ENCODE results near the gene ID3.

Gene ID3

GRCh38 chr1:23556635-23557470 lies 2.4 kb downstream of the ID3 start (continued):
- TF ChIP-seq ZNF350 (tag by site-specific recombination; IDR thresholded peaks at IDR 0.05) (no peak), REPIN1 (tag by site-specific recombination; IDR thresholded peaks at IDR 0.05; ENCODE audit: low read depth) (no peak), ZNF121 (tag by site-specific recombination; IDR thresholded peaks at IDR 0.05) (peak; percentile 56; the same call in 1 of the 2 replicates), ZNF223 (tag by site-specific recombination; IDR thresholded peaks at IDR 0.05) (no peak), AEBP2 (tag by site-specific recombination; IDR thresholded peaks at IDR 0.05; ENCODE audit: borderline replicate concordance) (no peak), BCL11B (tag by site-specific recombination; IDR thresholded peaks at IDR 0.05; ENCODE audit: low read depth) (peak; percentile 39; the same call in 1 of the 2 replicates), ZNF629 (tag by site-specific recombination; IDR thresholded peaks at IDR 0.05) (peak; percentile 92), ZNF785 (tag by site-specific recombination; IDR thresholded peaks at IDR 0.05) (no peak), KLF10 (tag by site-specific recombination; IDR thresholded peaks at IDR 0.05) (no peak), TCF7L2 (IDR thresholded peaks at IDR 0.05; ENCODE audit: borderline replicate concordance, low read depth, low read length) (no peak), ZNF112 (tag by site-specific recombination; IDR thresholded peaks at IDR 0.05) (no peak), ZNF146 (tag by site-specific recombination; IDR thresholded peaks at IDR 0.05) (no peak), ZNF670 (tag by site-specific recombination; IDR thresholded peaks at IDR 0.05; ENCODE audit: low read depth) (no peak), ZNF837 (tag by site-specific recombination; IDR thresholded peaks at IDR 0.05) (no peak), ZNF335 (tag by site-specific recombination; conservative IDR thresholded peaks at IDR 0.05) (no peak; the same call in 1 of the 2 replicates), ZFP69B (tag by site-specific recombination; IDR thresholded peaks at IDR 0.05) (no peak), ZNF654 (tag by site-specific recombination; IDR thresholded peaks at IDR 0.05; ENCODE audit: low read depth) (no peak), ZBTB48 (tag by site-specific recombination; IDR thresholded peaks at IDR 0.05) (peak; percentile 70), ZNF555 (tag by site-specific recombination; conservative IDR thresholded peaks at IDR 0.05) (no peak), ZNF549 (tag by site-specific recombination; IDR thresholded peaks at IDR 0.05) (no peak), GLIS1 (tag by site-specific recombination; IDR thresholded peaks at IDR 0.05) (peak; percentile 99), ZNF132 (tag by site-specific recombination; IDR thresholded peaks at IDR 0.05; ENCODE audit: borderline replicate concordance) (no peak), SCRT1 (tag by site-specific recombination; IDR thresholded peaks at IDR 0.05; ENCODE audit: borderline replicate concordance) (no peak), KLF16 (tag by site-specific recombination; IDR thresholded peaks at IDR 0.05) (0 out of 2 replicates have a peak, but pooled peaks have one; percentile 17), ZNF473 (tag by site-specific recombination; IDR thresholded peaks at IDR 0.05) (no peak), BCL11A (tag by site-specific recombination; IDR thresholded peaks at IDR 0.05; ENCODE audit: low read depth) (peak; percentile 86; the same call in 1 of the 2 replicates), ZNF311 (tag by site-specific recombination; IDR thresholded peaks at IDR 0.05; ENCODE audit: borderline replicate concordance) (no peak), ZXDB (tag by site-specific recombination; IDR thresholded peaks at IDR 0.05) (peak; percentile 31), ZBTB17 (tag by site-specific recombination; IDR thresholded peaks at IDR 0.05) (no peak)
- TF ChIP-seq, protein P1, sequence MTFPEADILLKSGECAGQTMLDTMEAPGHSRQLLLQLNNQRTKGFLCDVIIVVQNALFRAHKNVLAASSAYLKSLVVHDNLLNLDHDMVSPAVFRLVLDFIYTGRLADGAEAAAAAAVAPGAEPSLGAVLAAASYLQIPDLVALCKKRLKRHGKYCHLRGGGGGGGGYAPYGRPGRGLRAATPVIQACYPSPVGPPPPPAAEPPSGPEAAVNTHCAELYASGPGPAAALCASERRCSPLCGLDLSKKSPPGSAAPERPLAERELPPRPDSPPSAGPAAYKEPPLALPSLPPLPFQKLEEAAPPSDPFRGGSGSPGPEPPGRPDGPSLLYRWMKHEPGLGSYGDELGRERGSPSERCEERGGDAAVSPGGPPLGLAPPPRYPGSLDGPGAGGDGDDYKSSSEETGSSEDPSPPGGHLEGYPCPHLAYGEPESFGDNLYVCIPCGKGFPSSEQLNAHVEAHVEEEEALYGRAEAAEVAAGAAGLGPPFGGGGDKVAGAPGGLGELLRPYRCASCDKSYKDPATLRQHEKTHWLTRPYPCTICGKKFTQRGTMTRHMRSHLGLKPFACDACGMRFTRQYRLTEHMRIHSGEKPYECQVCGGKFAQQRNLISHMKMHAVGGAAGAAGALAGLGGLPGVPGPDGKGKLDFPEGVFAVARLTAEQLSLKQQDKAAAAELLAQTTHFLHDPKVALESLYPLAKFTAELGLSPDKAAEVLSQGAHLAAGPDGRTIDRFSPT (tag by site-specific recombination; IDR thresholded peaks at IDR 0.05), result peak; percentile 97
- TF ChIP-seq, protein P2, sequence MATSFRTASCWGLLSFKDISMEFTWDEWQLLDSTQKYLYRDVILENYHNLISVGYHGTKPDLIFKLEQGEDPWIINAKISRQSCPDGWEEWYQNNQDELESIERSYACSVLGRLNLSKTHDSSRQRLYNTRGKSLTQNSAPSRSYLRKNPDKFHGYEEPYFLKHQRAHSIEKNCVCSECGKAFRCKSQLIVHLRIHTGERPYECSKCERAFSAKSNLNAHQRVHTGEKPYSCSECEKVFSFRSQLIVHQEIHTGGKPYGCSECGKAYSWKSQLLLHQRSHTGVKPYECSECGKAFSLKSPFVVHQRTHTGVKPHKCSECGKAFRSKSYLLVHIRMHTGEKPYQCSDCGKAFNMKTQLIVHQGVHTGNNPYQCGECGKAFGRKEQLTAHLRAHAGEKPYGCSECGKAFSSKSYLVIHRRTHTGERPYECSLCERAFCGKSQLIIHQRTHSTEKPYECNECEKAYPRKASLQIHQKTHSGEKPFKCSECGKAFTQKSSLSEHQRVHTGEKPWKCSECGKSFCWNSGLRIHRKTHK (tag by site-specific recombination; IDR thresholded peaks at IDR 0.05), result no peak
- TF ChIP-seq, protein P3, sequence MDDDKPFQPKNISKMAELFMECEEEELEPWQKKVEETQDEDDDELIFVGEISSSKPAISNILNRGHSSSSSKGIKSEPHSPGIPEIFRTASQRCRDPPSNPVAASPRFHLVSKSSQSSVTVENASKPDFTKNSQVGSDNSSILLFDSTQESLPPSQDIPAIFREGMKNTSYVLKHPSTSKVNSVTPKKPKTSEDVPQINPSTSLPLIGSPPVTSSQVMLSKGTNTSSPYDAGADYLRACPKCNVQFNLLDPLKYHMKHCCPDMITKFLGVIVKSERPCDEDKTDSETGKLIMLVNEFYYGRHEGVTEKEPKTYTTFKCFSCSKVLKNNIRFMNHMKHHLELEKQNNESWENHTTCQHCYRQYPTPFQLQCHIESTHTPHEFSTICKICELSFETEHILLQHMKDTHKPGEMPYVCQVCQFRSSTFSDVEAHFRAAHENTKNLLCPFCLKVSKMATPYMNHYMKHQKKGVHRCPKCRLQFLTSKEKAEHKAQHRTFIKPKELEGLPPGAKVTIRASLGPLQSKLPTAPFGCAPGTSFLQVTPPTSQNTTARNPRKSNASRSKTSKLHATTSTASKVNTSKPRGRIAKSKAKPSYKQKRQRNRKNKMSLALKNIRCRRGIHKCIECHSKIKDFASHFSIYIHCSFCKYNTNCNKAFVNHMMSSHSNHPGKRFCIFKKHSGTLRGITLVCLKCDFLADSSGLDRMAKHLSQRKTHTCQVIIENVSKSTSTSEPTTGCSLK (tag by site-specific recombination; IDR thresholded peaks at IDR 0.05), result no peak

All from HEK293 (cell line).